Smooth muscle cell (in vitro differentiated cells): ENCODE results near the gene CEP250. TPM values are rescaled to one million over a fixed set of nuclear protein-coding genes. Genes with fewer than 3 reads are reported as not detected.
"Not testable (repeated sequence)": the region's sequence is repeated elsewhere in the genome, so short reads cannot be mapped to it uniquely, and the experiment has no call there.

Source experiments
- DNase-seq: peaks from one replicate; lab custom pipeline; 2025; ENCODE audit not compliant: unreplicated experiment; lab: John Stamatoyannopoulos, UW
- H2AFZ ChIP-seq: fragments of 200-600 bp; sonication (generic); 2 replicates; pipeline ENCODE4 v1.6.0; 2016; ENCODE audit warnings: antibody characterized with exemption, low read depth, mild to moderate bottlenecking
- H3F3A ChIP-seq: fragments of 200-600 bp; sonication (generic); 2 replicates; pipeline ENCODE4 v1.6.0; 2017; ENCODE audit warnings: antibody characterized with exemption, low read depth
- H3K27ac ChIP-seq: fragments of 200-600 bp; sonication (generic); 2 replicates; pipeline ENCODE4 v1.5.1; 2016; ENCODE audit warnings: low read depth, mild to moderate bottlenecking
- H3K27me3 ChIP-seq: fragments of 200-600 bp; sonication (generic); 2 replicates; pipeline ENCODE4 v1.6.1; 2016; ENCODE audit warnings: low read depth, mild to moderate bottlenecking
- H3K36me3 ChIP-seq: fragments of 200-600 bp; sonication (generic); 2 replicates; pipeline ENCODE4 v1.5.1; 2016; ENCODE audit warnings: low read depth
- H3K4me1 ChIP-seq: fragments of 200-600 bp; sonication (generic); 2 replicates; pipeline ENCODE4 v1.5.1; 2016; ENCODE audit warnings: low read depth
- H3K4me2 ChIP-seq: fragments of 200-600 bp; sonication (generic); 2 replicates; pipeline ENCODE4 v1.6.0; 2016; ENCODE audit warnings: mild to moderate bottlenecking
- H3K4me3 ChIP-seq: fragments of 200-600 bp; sonication (generic); 2 replicates; pipeline ENCODE4 v1.5.1; 2016; ENCODE audit warnings: mild to moderate bottlenecking
- H3K79me2 ChIP-seq: fragments of 200-600 bp; sonication (generic); 2 replicates; pipeline ENCODE4 v1.6.0; 2016; ENCODE audit warnings: low read depth, mild to moderate bottlenecking
- H3K9ac ChIP-seq: fragments of 200-600 bp; sonication (generic); 2 replicates; pipeline ENCODE4 v1.6.0; 2016; ENCODE audit warnings: low read depth
- H3K9me3 ChIP-seq: fragments of 200-600 bp; sonication (generic); replicated peaks from 2 replicates; pipeline ENCODE4 v1.5.1; 2016; ENCODE audit warnings: low read depth
- H4K20me1 ChIP-seq: fragments of 200-600 bp; sonication (generic); 2 replicates; pipeline ENCODE4 v1.6.0; 2016; ENCODE audit warnings: low read depth
- CTCF ChIP-seq: fragments of 200-600 bp; sonication (generic); IDR thresholded peaks from 2 replicates; pipeline ENCODE4 v1.5.1; 2017; ENCODE audit warnings: borderline replicate concordance, mild to moderate bottlenecking, antibody characterized with exemption; ENCODE audit not compliant: insufficient read depth, poor library complexity, severe bottlenecking
- whole genome bisulfite sequencing: methylation state at CpG from one replicate; pipeline ENCODE4 v1.1.7; 2016; ENCODE audit warnings: low lambda C conversion rate; 5-methylcytosine and 5-hydroxymethylcytosine counted together
- polyA plus RNA-seq: library from polyadenylated mRNA; unstranded; fragments of >200 nt; fragmentation: Nextera tagmentation; extraction: Ambion mirVana; gene quantifications from 2 replicates; pipeline ENCODE4 v1.2.1, GENCODE V29; 2016
- total RNA-seq: library from RNA; depleted of rRNA; stranded (reverse); fragments of >200 nt; gene quantifications from 2 replicates; pipeline ENCODE4 v1.2.3, GENCODE V29; 2014

The CEP250 gene
- total and polyA plus RNA-seq, 2 experiments from 2014 or later, result 16.0 to 22.1 TPM

DNA sequence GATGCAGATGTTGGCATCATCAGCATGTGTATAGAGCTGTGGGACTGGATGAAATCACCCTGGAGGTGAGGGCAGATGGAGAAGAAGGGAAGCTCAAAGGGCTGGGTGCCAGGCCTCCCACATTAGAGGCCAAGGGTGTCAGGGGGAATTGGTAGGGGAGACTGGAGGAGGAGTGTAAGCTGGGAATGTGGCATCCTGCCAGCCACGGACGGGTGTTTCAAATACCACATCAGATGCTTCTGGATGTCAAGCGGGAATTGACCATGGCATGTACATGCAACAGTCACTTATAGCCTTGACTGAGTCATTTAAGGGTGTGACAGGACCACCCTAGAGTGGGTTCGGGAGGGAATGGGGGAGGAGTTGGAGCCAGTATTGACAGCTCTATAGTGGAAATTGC, 96.1 kb downstream of the CEP250 start:
- Histone ChIP-seq H3K79me2 (no peaks in the 10 kb centered on the region), H3K4me3 (no peak overlapping the region), H3K4me2 (no peak overlapping the region), H3K9ac (no peak overlapping the region), H2AFZ (no peak overlapping the region), H3K27me3 (no peaks in the 10 kb centered on the region), H3K27ac (no peak overlapping the region), H3K9me3 (no peaks in the 10 kb centered on the region), H3F3A (no peaks in the 10 kb centered on the region), H4K20me1 (peaks cover 7% of the 10 kb centered on the region), H3K4me1 (no peaks in the 10 kb centered on the region), H3K36me3 (no peaks in the 10 kb centered on the region)
- no peak for DNase-seq
- TF ChIP-seq CTCF, result no peak
- WGBS, result 89% methylated on average over 4 of the region's 4 CpGs

DNA sequence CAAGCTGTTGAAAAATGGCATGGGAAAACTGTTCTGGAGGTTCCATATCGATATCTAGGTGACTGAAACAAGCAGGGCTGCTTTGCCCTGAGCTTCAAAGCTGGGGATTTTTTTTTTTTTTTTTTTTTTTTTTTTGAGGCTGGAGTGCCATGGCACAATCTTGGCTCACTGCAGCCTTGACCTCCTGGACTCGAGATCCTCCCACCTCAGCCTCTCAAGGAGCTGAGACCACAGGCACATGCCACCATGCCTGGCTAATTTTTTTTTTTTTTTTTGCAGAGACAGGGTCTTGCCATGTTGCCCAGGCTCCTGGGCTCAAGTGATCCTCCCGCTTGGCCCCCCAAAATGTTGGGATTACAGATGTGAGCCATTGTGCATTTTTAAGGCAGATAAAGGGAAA, 97.5 kb downstream of the CEP250 start:
- no peak for TF ChIP-seq CTCF
- H3K9me3 ChIP-seq, result no peaks in the 10 kb centered on the region
- 93% methylated on average over 3 of the region's 3 CpGs for WGBS
- no peak overlapping the region for H3K27ac ChIP-seq
- H3K27me3 ChIP-seq, result no peaks in the 10 kb centered on the region
- peaks cover 7% of the 10 kb centered on the region for H4K20me1 ChIP-seq
- H3K36me3 ChIP-seq, result no peaks in the 10 kb centered on the region
- H3K4me2 ChIP-seq, result no peak overlapping the region
- no peaks in the 10 kb centered on the region for H3K4me1 ChIP-seq
- no peak overlapping the region for H3K9ac ChIP-seq
- no peaks in the 10 kb centered on the region for H3F3A ChIP-seq
- no peaks in the 10 kb centered on the region for H3K79me2 ChIP-seq
- no peak for DNase-seq
- H3K4me3 ChIP-seq, result no peak overlapping the region
- H2AFZ ChIP-seq, result no peak overlapping the region

DNA sequence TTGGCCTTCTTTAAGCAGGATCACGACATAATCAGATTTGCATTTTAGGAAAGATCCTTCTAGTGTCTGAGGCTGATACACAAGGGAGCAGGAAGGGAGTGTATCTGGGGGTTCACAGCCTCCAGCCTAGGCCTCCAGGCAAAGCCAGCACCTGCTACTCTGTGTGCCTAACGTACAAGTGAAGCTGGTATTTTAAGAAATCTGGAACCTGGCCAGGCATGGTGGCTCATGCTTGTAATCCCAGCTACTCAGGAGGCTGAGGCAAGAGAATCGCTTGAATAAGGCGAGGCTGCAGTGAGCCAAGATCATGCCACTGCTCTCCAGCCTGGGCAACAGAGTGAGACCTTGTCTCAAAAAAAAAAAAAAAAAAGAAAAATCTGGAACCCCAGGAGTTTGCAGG, 100.1 kb downstream of the CEP250 start:
- H3K27ac ChIP-seq, H2AFZ ChIP-seq, H3K9ac ChIP-seq, H3K4me3 ChIP-seq, H3K9me3 ChIP-seq, H3F3A ChIP-seq, H3K36me3 ChIP-seq, DNase-seq, H3K27me3 ChIP-seq, H4K20me1 ChIP-seq, H3K4me2 ChIP-seq, H3K79me2 ChIP-seq, H3K4me1 ChIP-seq: not testable (repeated sequence)
- WGBS, result 94% methylated on average over 4 of the region's 4 CpGs

GRCh38 chr20:35555951-35556645, 100.7 kb downstream of the CEP250 start:
- Histone ChIP-seq H3K4me3 (no peak overlapping the region), H3K36me3 (no peaks in the 10 kb centered on the region), H3K27me3 (no peaks in the 10 kb centered on the region), H2AFZ (no peak overlapping the region), H3K4me1 (no peaks in the 10 kb centered on the region), H4K20me1 (peaks cover 7% of the 10 kb centered on the region), H3F3A (no peaks in the 10 kb centered on the region), H3K9me3 (no peaks in the 10 kb centered on the region), H3K4me2 (no peak overlapping the region), H3K27ac (no peak overlapping the region), H3K9ac (no peak overlapping the region), H3K79me2 (no peaks in the 10 kb centered on the region)
- 97% methylated on average over 21 of the region's 21 CpGs for WGBS
- TF ChIP-seq CTCF, result no peak
- no peak for DNase-seq
